OCI-LY1 (cell line): Measurements from ENCODE around the gene GALNT5.

Experiments
- H2AFZ ChIP-seq: fragments of 200-600 bp; sonication (generic), shearing (Covaris generic); 2 replicates; pipeline ENCODE4 v1.6.0; 2014; ENCODE audit warnings: antibody characterized with exemption, mild to moderate bottlenecking, low read length
- H3F3A ChIP-seq: fragments of 200-600 bp; sonication (generic), shearing (Covaris generic); 2 replicates; pipeline ENCODE4 v1.6.0; 2014; ENCODE audit warnings: mild to moderate bottlenecking, antibody characterized with exemption, low read length, moderate library complexity; ENCODE audit not compliant: insufficient read depth
- H3K27ac ChIP-seq: fragments of 200-600 bp; sonication (generic); 2 replicates; pipeline ENCODE4 v1.5.1; 2014; ENCODE audit warnings: low read length, mixed run types, mild to moderate bottlenecking, low read depth; ENCODE audit not compliant: poor library complexity, severe bottlenecking
- H3K27me3 ChIP-seq: fragments of 200-600 bp; sonication (generic); 2 replicates; pipeline ENCODE4 v1.6.0; 2014; ENCODE audit warnings: antibody characterized with exemption, mild to moderate bottlenecking, low read length, moderate library complexity; ENCODE audit not compliant: insufficient read depth
- H3K36me3 ChIP-seq: fragments of 200-600 bp; sonication (generic); 2 replicates; pipeline ENCODE4 v1.6.1; 2014; ENCODE audit warnings: mild to moderate bottlenecking, antibody characterized with exemption, low read length, moderate library complexity, mixed read lengths; ENCODE audit not compliant: insufficient read depth
- H3K4me1 ChIP-seq: fragments of 200-600 bp; sonication (generic); 2 replicates; pipeline ENCODE4 v1.5.1; 2014; ENCODE audit warnings: mild to moderate bottlenecking, low read length, moderate library complexity; ENCODE audit not compliant: insufficient read depth, severe bottlenecking
- H3K4me2 ChIP-seq: fragments of 200-600 bp; sonication (generic), shearing (Covaris generic); 2 replicates; pipeline ENCODE4 v1.6.1; 2014; ENCODE audit warnings: low read length
- H3K4me3 ChIP-seq: fragments of 200-600 bp; sonication (generic); 2 replicates; pipeline ENCODE4 v1.5.1; 2014; ENCODE audit warnings: low read length, low read depth, mild to moderate bottlenecking, mixed read lengths; ENCODE audit not compliant: poor library complexity, severe bottlenecking
- H3K79me2 ChIP-seq: fragments of 200-600 bp; shearing (Covaris generic); 2 replicates; pipeline ENCODE4 v1.6.1; 2016; ENCODE audit warnings: mixed run types, low read length, mixed read lengths; ENCODE audit not compliant: insufficient read depth
- H3K9ac ChIP-seq: fragments of 200-600 bp; sonication (generic), shearing (Covaris generic); 2 replicates; pipeline ENCODE4 v1.6.1; 2014; ENCODE audit warnings: mild to moderate bottlenecking, low read length, mixed read lengths
- H3K9me2 ChIP-seq: fragments of 200-600 bp; sonication (generic), shearing (Covaris generic); 2 replicates; pipeline ENCODE4 v1.6.1; 2014; ENCODE audit warnings: low read depth, mild to moderate bottlenecking, low read length, mixed read lengths
- H3K9me3 ChIP-seq: fragments of 200-600 bp; shearing (Covaris generic); 2 replicates; pipeline ENCODE4 v1.6.1; 2014; ENCODE audit warnings: low read length, mixed read lengths
- H4K20me1 ChIP-seq: fragments of 200-600 bp; sonication (generic), shearing (Covaris generic); 2 replicates; pipeline ENCODE4 v1.6.0; 2016; ENCODE audit warnings: mild to moderate bottlenecking, low read length; ENCODE audit not compliant: insufficient read depth
- EZH2 ChIP-seq: fragments of 200-600 bp; sonication (generic), shearing (Covaris generic); IDR thresholded peaks from 2 replicates; pipeline ENCODE4 v1.8.0; 2017; ENCODE audit warnings: borderline replicate concordance, mixed run types, mild to moderate bottlenecking, antibody characterized with exemption, low read length, moderate library complexity, mixed read lengths
- TF ChIP-seq, protein P1 (sequence below): fragments of 200-600 bp; sonication (generic), shearing (Covaris generic); IDR thresholded peaks from 2 replicates; pipeline ENCODE4 v1.5.1; 2017; ENCODE audit warnings: mild to moderate bottlenecking, antibody characterized with exemption, low read length, moderate library complexity, mixed read lengths

Gene GALNT5

DNA sequence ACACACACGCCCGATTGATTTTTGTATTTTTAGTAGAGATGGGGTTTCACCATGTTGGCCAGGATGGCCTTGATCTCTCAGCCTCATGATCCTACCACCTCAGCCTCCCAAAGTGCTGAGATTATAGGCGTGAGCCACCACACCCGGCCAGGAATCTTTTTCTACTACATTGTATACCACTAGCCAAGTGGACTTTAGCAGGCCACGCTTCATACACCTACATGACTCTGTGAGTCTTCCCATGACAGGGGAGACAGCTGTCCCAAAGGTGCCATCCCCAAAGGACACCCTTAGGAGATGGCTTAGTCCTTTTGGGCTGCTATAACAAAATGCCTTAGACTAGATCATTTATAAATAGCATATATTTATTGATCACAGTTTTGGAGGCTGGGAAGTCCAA lies 35.3 kb downstream of the GALNT5 start:
- no peak overlapping the region for H3K9ac ChIP-seq
- no peaks in the 10 kb centered on the region for H3K36me3 ChIP-seq
- no peaks in the 10 kb centered on the region for H3F3A ChIP-seq
- H3K27me3 ChIP-seq = no peaks in the 10 kb centered on the region
- H2AFZ ChIP-seq = no peak overlapping the region
- no peaks in the 10 kb centered on the region for H3K9me2 ChIP-seq
- H3K79me2 ChIP-seq = no peaks in the 10 kb centered on the region
- H4K20me1 ChIP-seq = no peaks in the 10 kb centered on the region
- no peaks in the 10 kb centered on the region for H3K4me1 ChIP-seq
- H3K9me3 ChIP-seq = no peaks in the 10 kb centered on the region
- H3K4me3 ChIP-seq = no peak overlapping the region
- TF ChIP-seq, protein P1, sequence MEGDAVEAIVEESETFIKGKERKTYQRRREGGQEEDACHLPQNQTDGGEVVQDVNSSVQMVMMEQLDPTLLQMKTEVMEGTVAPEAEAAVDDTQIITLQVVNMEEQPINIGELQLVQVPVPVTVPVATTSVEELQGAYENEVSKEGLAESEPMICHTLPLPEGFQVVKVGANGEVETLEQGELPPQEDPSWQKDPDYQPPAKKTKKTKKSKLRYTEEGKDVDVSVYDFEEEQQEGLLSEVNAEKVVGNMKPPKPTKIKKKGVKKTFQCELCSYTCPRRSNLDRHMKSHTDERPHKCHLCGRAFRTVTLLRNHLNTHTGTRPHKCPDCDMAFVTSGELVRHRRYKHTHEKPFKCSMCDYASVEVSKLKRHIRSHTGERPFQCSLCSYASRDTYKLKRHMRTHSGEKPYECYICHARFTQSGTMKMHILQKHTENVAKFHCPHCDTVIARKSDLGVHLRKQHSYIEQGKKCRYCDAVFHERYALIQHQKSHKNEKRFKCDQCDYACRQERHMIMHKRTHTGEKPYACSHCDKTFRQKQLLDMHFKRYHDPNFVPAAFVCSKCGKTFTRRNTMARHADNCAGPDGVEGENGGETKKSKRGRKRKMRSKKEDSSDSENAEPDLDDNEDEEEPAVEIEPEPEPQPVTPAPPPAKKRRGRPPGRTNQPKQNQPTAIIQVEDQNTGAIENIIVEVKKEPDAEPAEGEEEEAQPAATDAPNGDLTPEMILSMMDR = no peak
- no peak for TF ChIP-seq EZH2
- no peak overlapping the region for H3K27ac ChIP-seq
- H3K4me2 ChIP-seq = no peak overlapping the region

DNA sequence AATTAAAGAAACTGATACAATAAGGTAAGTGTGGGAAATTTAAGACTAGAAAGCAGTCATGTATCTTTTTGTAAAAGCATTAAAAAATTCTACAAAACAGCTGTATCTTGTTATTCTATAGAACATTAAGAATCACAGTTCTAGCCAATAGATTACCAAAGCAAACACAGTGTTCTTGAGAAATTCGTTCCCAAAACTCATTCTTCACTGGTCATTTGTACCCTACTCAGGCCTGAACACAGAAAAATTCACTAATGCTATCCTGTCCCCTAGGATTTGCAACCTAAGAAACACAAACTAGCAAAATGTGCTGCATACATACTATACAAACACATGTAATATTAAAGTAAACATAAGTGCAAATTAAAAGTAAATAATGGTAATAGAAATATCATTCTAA lies 39.0 kb downstream of the GALNT5 start:
- H3K27me3 ChIP-seq = no peaks in the 10 kb centered on the region
- no peak overlapping the region for H3K9ac ChIP-seq
- no peaks in the 10 kb centered on the region for H3K9me2 ChIP-seq
- no peaks in the 10 kb centered on the region for H3K4me1 ChIP-seq
- no peaks in the 10 kb centered on the region for H3K36me3 ChIP-seq
- H3K4me3 ChIP-seq = no peak overlapping the region
- H2AFZ ChIP-seq = no peak overlapping the region
- no peaks in the 10 kb centered on the region for H3F3A ChIP-seq
- no peak overlapping the region for H3K4me2 ChIP-seq
- H3K9me3 ChIP-seq = no peaks in the 10 kb centered on the region
- no peak for TF ChIP-seq EZH2
- TF ChIP-seq, protein P1 = no peak
- no peaks in the 10 kb centered on the region for H3K79me2 ChIP-seq
- no peak overlapping the region for H3K27ac ChIP-seq
- no peaks in the 10 kb centered on the region for H4K20me1 ChIP-seq

DNA sequence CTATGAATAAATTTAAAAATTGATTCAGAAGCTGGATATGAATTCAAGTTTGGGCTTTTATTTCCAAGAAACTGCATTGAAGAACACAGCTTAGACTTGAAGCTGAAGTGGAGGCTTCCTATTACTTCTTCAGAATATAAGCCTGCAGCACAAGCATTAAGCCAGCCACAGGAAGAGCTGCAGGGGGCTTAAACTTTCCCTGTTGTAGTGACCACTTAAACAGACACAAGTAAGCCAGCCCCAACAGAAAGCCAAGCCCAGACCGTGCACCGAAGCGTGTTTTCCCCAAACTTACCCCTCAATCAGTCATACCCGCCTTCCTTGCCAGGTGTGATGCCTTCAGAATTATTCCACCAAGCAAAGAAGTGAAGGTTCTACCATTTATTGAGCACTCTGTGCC lies 39.5 kb downstream of the GALNT5 start:
- no peak overlapping the region for H3K4me2 ChIP-seq
- no peaks in the 10 kb centered on the region for H3K79me2 ChIP-seq
- no peaks in the 10 kb centered on the region for H3K9me2 ChIP-seq
- H3K27ac ChIP-seq = no peak overlapping the region
- H4K20me1 ChIP-seq = no peaks in the 10 kb centered on the region
- H3F3A ChIP-seq = no peaks in the 10 kb centered on the region
- H3K9me3 ChIP-seq = no peaks in the 10 kb centered on the region
- no peaks in the 10 kb centered on the region for H3K4me1 ChIP-seq
- no peak overlapping the region for H3K4me3 ChIP-seq
- H3K27me3 ChIP-seq = no peaks in the 10 kb centered on the region
- H2AFZ ChIP-seq = no peak overlapping the region
- no peaks in the 10 kb centered on the region for H3K36me3 ChIP-seq
- TF ChIP-seq, protein P1 = no peak
- TF ChIP-seq EZH2 = no peak
- H3K9ac ChIP-seq = no peak overlapping the region
